ENCODE results near the gene STMN3.

STMN3 gene

GRCh38 chr20:63653041-63653973 lies at the start of gene STMN3:
TSS of gene STMN3 (minus strand) at chr20:63653424. CDS start at chr20:63653345, 79 bp downstream.
- no peaks in the 10 kb centered on the region for H3K36me3 ChIP-seq (ENCODE audit: control insufficient read depth in 2 of 2, insufficient read depth in 2 of 2, low read length in 2 of 2)
- H3K4me3 ChIP-seq (ENCODE audit: low read length in 2 of 2) = peak within 1 kb of the TSS; percentile 46 to 78
- peaks cover 0 to 9% of the 10 kb centered on the region in 2 donors for H3K27me3 ChIP-seq (ENCODE audit: control insufficient read depth in 1 of 2, insufficient read depth in 2 of 2, low read length in 2 of 2)
- H3K4me1 ChIP-seq (ENCODE audit: control insufficient read depth, insufficient read depth, low read length) = peaks cover 31% of the 10 kb centered on the region
- H3K27ac ChIP-seq (ENCODE audit: low read length) = no peak within 1 kb of the TSS
- H3K9ac ChIP-seq (ENCODE audit: low read length in 2 of 2) = peak within 1 kb of the TSS in 1 of 2 donors; percentile 29
- H3K9me3 ChIP-seq (ENCODE audit: control insufficient read depth in 2 of 2, low read length in 2 of 2) = no peaks in the 10 kb centered on the region

- Histone ChIP-seq H3K9ac (ENCODE audit: low read length in 2 of 2) (no peak overlapping the region), H3K36me3 (ENCODE audit: control insufficient read depth in 2 of 2, insufficient read depth in 2 of 2, low read length in 2 of 2) (peaks cover 11 to 24% of the 10 kb centered on the region in 2 donors), H3K4me3 (ENCODE audit: low read length in 2 of 2) (no peak overlapping the region), H3K27me3 (ENCODE audit: control insufficient read depth in 1 of 2, insufficient read depth in 2 of 2, low read length in 2 of 2) (no peaks in the 10 kb centered on the region), H3K27ac (ENCODE audit: low read length) (no peak overlapping the region), H3K4me1 (ENCODE audit: control insufficient read depth, insufficient read depth, low read length) (peaks cover 36% of the 10 kb centered on the region), H3K9me3 (ENCODE audit: control insufficient read depth in 2 of 2, low read length in 2 of 2) (no peaks in the 10 kb centered on the region)
These were observed 48.9 kb upstream of the STMN3 start for GRCh38 chr20:63702036-63702665.

GRCh38 chr20:63701329-63702035 lies 48.3 kb upstream of the STMN3 start:
- no peaks in the 10 kb centered on the region for H3K27me3 ChIP-seq (ENCODE audit: control insufficient read depth in 1 of 2, insufficient read depth in 2 of 2, low read length in 2 of 2)
- no peak overlapping the region for H3K9ac ChIP-seq (ENCODE audit: low read length in 2 of 2)
- H3K4me1 ChIP-seq (ENCODE audit: control insufficient read depth, insufficient read depth, low read length) = peaks cover 35% of the 10 kb centered on the region
- H3K4me3 ChIP-seq (ENCODE audit: low read length in 2 of 2) = no peak overlapping the region
- H3K9me3 ChIP-seq (ENCODE audit: control insufficient read depth in 2 of 2, low read length in 2 of 2) = no peaks in the 10 kb centered on the region
- no peak overlapping the region for H3K27ac ChIP-seq (ENCODE audit: low read length)
- H3K36me3 ChIP-seq (ENCODE audit: control insufficient read depth in 2 of 2, insufficient read depth in 2 of 2, low read length in 2 of 2) = peaks cover 11 to 24% of the 10 kb centered on the region in 2 donors

- Histone ChIP-seq H3K36me3 (ENCODE audit: control insufficient read depth in 2 of 2, insufficient read depth in 2 of 2, low read length in 2 of 2) (peaks cover 11 to 20% of the 10 kb centered on the region in 2 donors), H3K9me3 (ENCODE audit: control insufficient read depth in 2 of 2, low read length in 2 of 2) (no peaks in the 10 kb centered on the region), H3K9ac (ENCODE audit: low read length in 2 of 2) (no peak overlapping the region), H3K4me1 (ENCODE audit: control insufficient read depth, insufficient read depth, low read length) (peaks cover 31% of the 10 kb centered on the region), H3K27ac (ENCODE audit: low read length) (no peak overlapping the region), H3K4me3 (ENCODE audit: low read length in 2 of 2) (no peak overlapping the region), H3K27me3 (ENCODE audit: control insufficient read depth in 1 of 2, insufficient read depth in 2 of 2, low read length in 2 of 2) (no peaks in the 10 kb centered on the region)
These were observed 47.8 kb upstream of the STMN3 start for GRCh38 chr20:63701051-63701328.

GRCh38 chr20:63700199-63701050 lies 47.2 kb upstream of the STMN3 start:
- peaks cover 28% of the 10 kb centered on the region for H3K4me1 ChIP-seq (ENCODE audit: control insufficient read depth, insufficient read depth, low read length)
- H3K9ac ChIP-seq (ENCODE audit: low read length in 2 of 2) = no peak overlapping the region
- no peaks in the 10 kb centered on the region for H3K9me3 ChIP-seq (ENCODE audit: control insufficient read depth in 2 of 2, low read length in 2 of 2)
- H3K27ac ChIP-seq (ENCODE audit: low read length) = no peak overlapping the region
- no peak overlapping the region for H3K4me3 ChIP-seq (ENCODE audit: low read length in 2 of 2)
- no peaks in the 10 kb centered on the region for H3K27me3 ChIP-seq (ENCODE audit: control insufficient read depth in 1 of 2, insufficient read depth in 2 of 2, low read length in 2 of 2)
- H3K36me3 ChIP-seq (ENCODE audit: control insufficient read depth in 2 of 2, insufficient read depth in 2 of 2, low read length in 2 of 2) = peaks cover 11 to 15% of the 10 kb centered on the region in 2 donors

- Histone ChIP-seq H3K4me3 (ENCODE audit: low read length in 2 of 2) (no peak overlapping the region), H3K9me3 (ENCODE audit: control insufficient read depth in 2 of 2, low read length in 2 of 2) (no peaks in the 10 kb centered on the region), H3K36me3 (ENCODE audit: control insufficient read depth in 2 of 2, insufficient read depth in 2 of 2, low read length in 2 of 2) (peaks cover 6 to 9% of the 10 kb centered on the region in 2 donors), H3K27me3 (ENCODE audit: control insufficient read depth in 1 of 2, insufficient read depth in 2 of 2, low read length in 2 of 2) (no peaks in the 10 kb centered on the region), H3K9ac (ENCODE audit: low read length in 2 of 2) (no peak overlapping the region), H3K4me1 (ENCODE audit: control insufficient read depth, insufficient read depth, low read length) (peaks cover 28% of the 10 kb centered on the region), H3K27ac (ENCODE audit: low read length) (peak overlapping the region; percentile 31)
These were observed 46.4 kb upstream of the STMN3 start for GRCh38 chr20:63699466-63700198.

GRCh38 chr20:63698739-63699465 lies 45.7 kb upstream of the STMN3 start:
- peaks cover 4 to 6% of the 10 kb centered on the region in 2 donors for H3K36me3 ChIP-seq (ENCODE audit: control insufficient read depth in 2 of 2, insufficient read depth in 2 of 2, low read length in 2 of 2)
- no peaks in the 10 kb centered on the region for H3K9me3 ChIP-seq (ENCODE audit: control insufficient read depth in 2 of 2, low read length in 2 of 2)
- H3K4me1 ChIP-seq (ENCODE audit: control insufficient read depth, insufficient read depth, low read length) = peaks cover 28% of the 10 kb centered on the region
- H3K4me3 ChIP-seq (ENCODE audit: low read length in 2 of 2) = peak overlapping the region in 1 of 2 donors; percentile 1
- H3K9ac ChIP-seq (ENCODE audit: low read length in 2 of 2) = no peak overlapping the region
- H3K27ac ChIP-seq (ENCODE audit: low read length) = peak overlapping the region; percentile 31
- H3K27me3 ChIP-seq (ENCODE audit: control insufficient read depth in 1 of 2, insufficient read depth in 2 of 2, low read length in 2 of 2) = no peaks in the 10 kb centered on the region

- Histone ChIP-seq H3K4me1 (ENCODE audit: control insufficient read depth, insufficient read depth, low read length) (peaks cover 28% of the 10 kb centered on the region), H3K27me3 (ENCODE audit: control insufficient read depth in 1 of 2, insufficient read depth in 2 of 2, low read length in 2 of 2) (no peaks in the 10 kb centered on the region), H3K27ac (ENCODE audit: low read length) (no peak overlapping the region), H3K4me3 (ENCODE audit: low read length in 2 of 2) (no peak overlapping the region), H3K9me3 (ENCODE audit: control insufficient read depth in 2 of 2, low read length in 2 of 2) (no peaks in the 10 kb centered on the region), H3K9ac (ENCODE audit: low read length in 2 of 2) (no peak overlapping the region), H3K36me3 (ENCODE audit: control insufficient read depth in 2 of 2, insufficient read depth in 2 of 2, low read length in 2 of 2) (peaks cover 0 to 5% of the 10 kb centered on the region in 2 donors)
These were observed 44.8 kb upstream of the STMN3 start for GRCh38 chr20:63697868-63698545.

- Histone ChIP-seq H3K27me3 (ENCODE audit: control insufficient read depth in 1 of 2, insufficient read depth in 2 of 2, low read length in 2 of 2) (no peaks in the 10 kb centered on the region), H3K27ac (ENCODE audit: low read length) (no peak overlapping the region), H3K4me3 (ENCODE audit: low read length in 2 of 2) (peak overlapping the region in 1 of 2 donors; percentile 49), H3K9ac (ENCODE audit: low read length in 2 of 2) (no peak overlapping the region), H3K4me1 (ENCODE audit: control insufficient read depth, insufficient read depth, low read length) (peaks cover 28% of the 10 kb centered on the region), H3K36me3 (ENCODE audit: control insufficient read depth in 2 of 2, insufficient read depth in 2 of 2, low read length in 2 of 2) (peaks cover 0 to 5% of the 10 kb centered on the region in 2 donors), H3K9me3 (ENCODE audit: control insufficient read depth in 2 of 2, low read length in 2 of 2) (no peaks in the 10 kb centered on the region)
These were observed 44.2 kb upstream of the STMN3 start for GRCh38 chr20:63697357-63697867.
